Esophagus muscularis mucosa (tissue), 4 donors: ENCODE measurements around the gene CCDC61.

Experiments
- CTCF ChIP-seq, 3 experiments: fragments of 200-600 bp in 2 of 3; fragments of 450-650 bp in 1 of 3; sonication (generic) in 2 of 3; IDR thresholded peaks; one replicate each; pipeline ENCODE4 v1.5.1; 2017 to 2019; ENCODE audit warnings: antibody characterized with exemption in 3 of 3, mild to moderate bottlenecking in 2 of 3, moderate library complexity in 1 of 3
- EP300 ChIP-seq: sonication (generic); formaldehyde crosslinking; IDR thresholded peaks from one replicate; pipeline ENCODE4 v1.6.1; 2017; ENCODE audit warnings: antibody characterized with exemption
- POLR2A ChIP-seq: fragments of 450-650 bp; IDR thresholded peaks from one replicate; pipeline ENCODE4 v1.6.1; 2017; ENCODE audit warnings: antibody characterized with exemption, moderate library complexity, mild to moderate bottlenecking, low read depth

- no peak for TF ChIP-seq CTCF (IDR thresholded peaks at IDR 0.05)
- TF ChIP-seq POLR2A, result no peak
- TF ChIP-seq EP300, result no peak
Observed at GRCh38 chr19:46022061-46022430, 26.8 kb downstream of the CCDC61 start.
